Measurements from ENCODE around the gene KCNT2. TPM values are rescaled to one million over a fixed set of nuclear protein-coding genes. Genes with fewer than 3 reads are reported as not detected.

KCNT2 gene
- total and polyA plus RNA-seq, 9 of the 15 experiments (the other 6 are each of a cell fraction or from before 2014, with no cell fraction given) = 0.13 to 0.73 (median 0.28) TPM

DNA sequence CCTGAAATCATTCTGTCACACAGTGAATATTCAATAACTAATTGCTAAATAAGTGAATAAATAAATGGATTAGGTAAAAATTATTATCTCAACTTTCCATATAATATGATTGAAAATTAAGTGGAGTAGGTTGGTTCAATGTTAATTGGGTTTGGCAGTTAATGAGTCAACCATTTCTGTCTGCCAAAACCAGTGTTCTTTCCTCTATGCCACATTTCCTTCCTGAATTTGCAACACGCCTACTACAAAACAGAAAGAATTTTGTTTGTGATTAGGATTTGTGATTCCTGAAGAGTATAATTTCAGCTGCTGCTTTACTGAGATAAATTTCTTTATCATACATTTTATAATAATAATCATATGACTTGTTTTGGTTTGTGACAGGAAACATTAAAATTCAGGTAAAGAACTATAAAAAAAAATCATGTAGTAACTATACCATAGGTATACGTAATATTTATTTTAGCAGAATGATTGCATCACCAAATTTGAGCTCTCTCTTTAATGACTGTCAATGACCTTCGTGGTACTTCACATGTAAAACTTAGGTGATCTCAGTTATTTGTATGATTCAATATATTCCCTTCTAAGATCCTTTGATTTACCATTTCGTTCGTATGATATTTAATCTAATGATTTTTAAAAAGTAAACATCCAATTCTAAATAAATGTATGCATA, 241.3 kb downstream of the KCNT2 start:
- intact Hi-C loops (cut with micrococcal nuclease) = no loop called here
- Histone ChIP-seq H2AFZ (ENCODE audit: low read depth, low read length) (no peak overlapping the region), H3K79me2 (ENCODE audit: control insufficient read depth, insufficient read depth, low read length) (no peaks in the 10 kb centered on the region), H3K36me3 (ENCODE audit: control insufficient read depth, insufficient read depth, low read length) (no peaks in the 10 kb centered on the region), H3K27me3 (ENCODE audit: control insufficient read depth in 2 of 2, insufficient read depth in 2 of 2, low read length in 2 of 2) (no peaks in the 10 kb centered on the region), H3K27ac (ENCODE audit: extremely low read depth, low read depth, low read length) (no peak overlapping the region), H3K9me1 (ENCODE audit: control insufficient read depth, insufficient read depth, low read length) (no peaks in the 10 kb centered on the region), H3K4me2 (ENCODE audit: insufficient read depth, low read length) (no peak overlapping the region), H3K9me3 (replicated peaks; ENCODE audit: control insufficient read depth, insufficient read depth, low read depth, low read length) (no peaks in the 10 kb centered on the region), H3K4me1 (replicated peaks in 1 of 2; ENCODE audit: control insufficient read depth in 2 of 2, insufficient read depth in 2 of 2, low read length in 2 of 2) (no peaks in the 10 kb centered on the region), H3K9ac (ENCODE audit: insufficient read depth in 1 of 2, low read depth in 2 of 2, low read length in 2 of 2) (no peak overlapping the region), H3K4me3 (no peak overlapping the region), H4K20me1 (replicated peaks; ENCODE audit: control insufficient read depth, insufficient read depth, low read length) (no peaks in the 10 kb centered on the region)
- BruUV-seq (replicated peaks) = no TSS peak
- FAIRE-seq (no peak), DNase-seq (ENCODE audit: extremely low read depth in 1 of 4, low spot score in 3 of 4) (no peak), ATAC-seq (no peak)
- in situ Hi-C loops (cut with MboI) = no loop called here
- 24% methylated on average over 5 of the region's 5 CpGs for WGBS (ENCODE audit: insufficient coverage, low coverage, missing lambda C conversion rate)
- ChIA-PET POLR2A (no interaction called here), CTCF (ENCODE audit: low intra/inter-chr PET ratio) (interaction anchor here (0.6 kb wide), 1 partner anchor 488 kb away, joined by 6 read pairs; no protein-coding TSS in a partner anchor)
- no peak for TF ChIP-seq EZH2 (IDR thresholded peaks at IDR 0.05; ENCODE audit: borderline replicate concordance, low read depth, low read length)
- no peak for TF ChIP-seq ZNF695 (CRISPR knock-in tag; IDR thresholded peaks at IDR 0.05)
- TF ChIP-seq MAZ (CRISPR knock-in tag; conservative IDR thresholded peaks at IDR 0.05 in 1 of 2, IDR thresholded peaks at IDR 0.05 in 1 of 2) = no peak
- TF ChIP-seq, protein P1, sequence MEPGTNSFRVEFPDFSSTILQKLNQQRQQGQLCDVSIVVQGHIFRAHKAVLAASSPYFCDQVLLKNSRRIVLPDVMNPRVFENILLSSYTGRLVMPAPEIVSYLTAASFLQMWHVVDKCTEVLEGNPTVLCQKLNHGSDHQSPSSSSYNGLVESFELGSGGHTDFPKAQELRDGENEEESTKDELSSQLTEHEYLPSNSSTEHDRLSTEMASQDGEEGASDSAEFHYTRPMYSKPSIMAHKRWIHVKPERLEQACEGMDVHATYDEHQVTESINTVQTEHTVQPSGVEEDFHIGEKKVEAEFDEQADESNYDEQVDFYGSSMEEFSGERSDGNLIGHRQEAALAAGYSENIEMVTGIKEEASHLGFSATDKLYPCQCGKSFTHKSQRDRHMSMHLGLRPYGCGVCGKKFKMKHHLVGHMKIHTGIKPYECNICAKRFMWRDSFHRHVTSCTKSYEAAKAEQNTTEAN (CRISPR knock-in tag; IDR thresholded peaks at IDR 0.05) = no peak
- no peak for TF ChIP-seq NCOA4 (IDR thresholded peaks at IDR 0.05; ENCODE audit: partially characterized antibody)
- no peak for TF ChIP-seq CEBPG (CRISPR knock-in tag; IDR thresholded peaks at IDR 0.05)
- peak; percentile 37 to 75; a peak in 3 of 4 replicates for TF ChIP-seq CEBPG (tag; conservative IDR thresholded peaks at IDR 0.05 in 1 of 2, IDR thresholded peaks at IDR 0.05 in 1 of 2)
- no peak for TF ChIP-seq HDAC6 (IDR thresholded peaks at IDR 0.05; ENCODE audit: low read depth, low read length)
- TF ChIP-seq CEBPB (tag; IDR thresholded peaks at IDR 0.05) = peak; percentile 39; the same call in 1 of the 2 replicates
- TF ChIP-seq E2F1 (CRISPR knock-in tag; IDR thresholded peaks at IDR 0.05) = no peak
- no peak for TF ChIP-seq ZNF384 (IDR thresholded peaks at IDR 0.05; ENCODE audit: low read depth, low read length)
- TF ChIP-seq ZNF518B (CRISPR knock-in tag; IDR thresholded peaks at IDR 0.05) = no peak
- TF ChIP-seq, protein P2, sequence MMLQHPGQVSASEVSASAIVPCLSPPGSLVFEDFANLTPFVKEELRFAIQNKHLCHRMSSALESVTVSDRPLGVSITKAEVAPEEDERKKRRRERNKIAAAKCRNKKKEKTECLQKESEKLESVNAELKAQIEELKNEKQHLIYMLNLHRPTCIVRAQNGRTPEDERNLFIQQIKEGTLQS (IDR thresholded peaks at IDR 0.05) = peak; percentile 64
- TF ChIP-seq, protein P2 (CRISPR knock-in tag; conservative IDR thresholded peaks at IDR 0.05) = no peak
